ENCODE measurements around the gene ZMYND11.

- TF ChIP-seq, protein P1, sequence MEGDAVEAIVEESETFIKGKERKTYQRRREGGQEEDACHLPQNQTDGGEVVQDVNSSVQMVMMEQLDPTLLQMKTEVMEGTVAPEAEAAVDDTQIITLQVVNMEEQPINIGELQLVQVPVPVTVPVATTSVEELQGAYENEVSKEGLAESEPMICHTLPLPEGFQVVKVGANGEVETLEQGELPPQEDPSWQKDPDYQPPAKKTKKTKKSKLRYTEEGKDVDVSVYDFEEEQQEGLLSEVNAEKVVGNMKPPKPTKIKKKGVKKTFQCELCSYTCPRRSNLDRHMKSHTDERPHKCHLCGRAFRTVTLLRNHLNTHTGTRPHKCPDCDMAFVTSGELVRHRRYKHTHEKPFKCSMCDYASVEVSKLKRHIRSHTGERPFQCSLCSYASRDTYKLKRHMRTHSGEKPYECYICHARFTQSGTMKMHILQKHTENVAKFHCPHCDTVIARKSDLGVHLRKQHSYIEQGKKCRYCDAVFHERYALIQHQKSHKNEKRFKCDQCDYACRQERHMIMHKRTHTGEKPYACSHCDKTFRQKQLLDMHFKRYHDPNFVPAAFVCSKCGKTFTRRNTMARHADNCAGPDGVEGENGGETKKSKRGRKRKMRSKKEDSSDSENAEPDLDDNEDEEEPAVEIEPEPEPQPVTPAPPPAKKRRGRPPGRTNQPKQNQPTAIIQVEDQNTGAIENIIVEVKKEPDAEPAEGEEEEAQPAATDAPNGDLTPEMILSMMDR (IDR thresholded peaks at IDR 0.05) = no peak
- TF ChIP-seq BCL3 (IDR thresholded peaks at IDR 0.05) (no peak), POLR2A (IDR thresholded peaks at IDR 0.05; ENCODE audit: low read length) (no peak)
Measured at GRCh38 chr10:279232-279631, 144.0 kb downstream of the ZMYND11 start.

Data from A549 (cell line).